Skin epidermis (tissue), 12 donors: ENCODE measurements around the gene CELSR2.
A peak's percentile ranks its signal among the peaks of the same experiment; 100 is the strongest.
"Not testable (repeated sequence)": the region's sequence is repeated elsewhere in the genome, so short reads cannot be mapped to it uniquely, and the experiment has no call there.

Experiments used
- H3K27ac ChIP-seq, 21 experiments: fragments of 200-600 bp; sonication (generic) in 11 of 21; one replicate each; pipeline ENCODE4 v1.5.0; 2020; ENCODE audit warnings: mild to moderate bottlenecking in 3 of 21, inconsistent platforms in 2 of 21, moderate library complexity in 2 of 21
- H3K4me3 ChIP-seq, 7 experiments: fragments of 200-600 bp; sonication (generic) in 2 of 7; one replicate each; pipeline ENCODE4 v1.5.0; 2020; ENCODE audit warnings: inconsistent platforms in 2 of 7, mild to moderate bottlenecking in 2 of 7, moderate library complexity in 1 of 7

CELSR2 gene

DNA sequence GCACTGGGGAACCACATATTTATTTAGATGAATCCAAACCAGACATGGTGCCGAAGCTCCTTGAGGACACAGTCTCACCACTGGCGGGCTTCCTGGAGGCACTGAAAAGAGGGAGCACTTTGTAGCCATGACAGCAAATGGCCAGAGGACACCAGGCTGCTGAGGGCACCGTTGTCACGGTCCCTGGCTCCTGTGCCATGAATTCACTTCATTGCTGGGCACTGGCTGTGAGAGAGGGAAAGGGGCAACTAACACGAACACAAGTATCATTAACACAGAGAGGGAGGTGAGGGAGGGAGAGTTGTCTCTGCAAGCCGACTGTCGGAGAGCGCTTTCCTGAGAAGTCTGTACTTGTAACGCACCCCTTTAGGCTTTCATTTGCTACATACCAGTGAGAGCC is 43.0 kb downstream of the CELSR2 start:
- H3K4me3 ChIP-seq: no peak overlapping the region

DNA sequence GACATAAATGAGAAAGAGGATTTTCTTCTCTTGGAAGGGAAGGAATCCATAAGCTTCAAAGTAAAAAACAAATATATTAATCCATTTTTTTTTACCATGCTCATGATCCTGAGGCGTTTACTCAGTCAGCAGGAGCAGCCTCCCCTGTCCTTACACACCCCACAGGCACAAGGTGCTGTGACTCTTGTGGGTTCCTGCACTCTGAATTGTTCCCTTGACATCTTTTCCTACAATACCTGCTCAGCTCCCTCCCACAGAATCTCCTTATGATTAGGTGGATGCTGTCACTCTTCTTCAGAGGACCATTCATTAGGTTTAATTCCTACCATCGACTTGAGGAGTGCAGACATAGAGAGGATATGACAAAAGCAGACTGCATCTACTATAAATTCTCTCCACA is 43.7 kb downstream of the CELSR2 start:
- Histone ChIP-seq H3K4me3 (no peak overlapping the region), H3K27ac (no peak overlapping the region)

More for the DNA sequence above, 43.0 kb downstream of the CELSR2 start:
- H3K27ac ChIP-seq: no peak overlapping the region

DNA sequence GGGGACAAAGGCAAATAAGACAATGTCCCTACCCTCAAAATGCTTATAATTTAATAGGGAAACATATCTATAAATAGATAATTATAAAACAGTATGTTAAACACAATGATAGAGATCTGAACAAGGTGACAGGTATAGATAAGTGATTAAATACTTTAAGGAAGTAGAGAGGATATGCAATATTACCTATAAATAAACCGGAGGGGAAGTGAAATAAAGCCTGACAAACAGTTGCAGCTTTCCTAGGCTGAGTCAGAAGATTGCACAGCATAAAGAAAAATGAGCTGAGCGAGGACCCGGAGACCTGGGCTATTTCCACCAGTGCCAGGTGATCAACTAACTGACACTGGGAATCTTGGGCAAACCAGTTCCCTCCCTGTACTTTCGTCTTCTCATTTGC is 45.1 kb downstream of the CELSR2 start:
- no peak overlapping the region for H3K4me3 ChIP-seq
- H3K27ac ChIP-seq: no peak overlapping the region

DNA sequence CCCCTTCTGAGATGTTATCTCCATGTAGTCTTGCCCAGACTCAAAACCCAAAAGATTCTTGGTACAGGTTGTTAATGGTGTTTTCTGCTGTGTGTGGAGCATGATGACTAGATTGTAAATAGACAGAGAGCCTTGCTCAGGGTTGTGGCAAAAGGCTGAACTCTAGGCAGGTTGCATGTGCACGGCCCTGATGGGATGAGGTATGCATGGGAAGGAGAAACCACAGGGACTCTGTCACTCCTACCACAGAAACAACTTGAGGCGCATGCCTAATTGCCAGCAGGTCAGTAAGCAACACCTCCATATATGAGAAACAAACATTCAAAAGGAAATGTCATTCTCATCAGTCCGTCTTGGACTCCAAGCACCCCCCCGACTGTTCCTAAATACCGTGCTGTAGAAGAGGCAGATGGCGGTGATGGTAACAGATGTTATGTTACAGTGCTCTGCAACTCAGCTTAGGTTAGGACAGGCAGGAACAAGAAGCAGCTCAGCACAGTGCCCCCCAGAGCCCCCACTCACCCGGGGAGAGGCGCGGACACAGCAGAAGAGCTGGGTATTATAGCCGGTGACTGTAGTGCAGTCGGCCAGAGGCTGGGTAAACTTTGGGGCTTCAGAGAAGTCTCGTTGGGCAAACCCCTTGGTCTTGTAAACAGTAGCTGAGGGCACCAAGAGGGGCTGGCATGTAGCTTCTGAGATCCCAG is 46.5 kb downstream of the CELSR2 start:
- H3K27ac ChIP-seq: no peak overlapping the region

DNA sequence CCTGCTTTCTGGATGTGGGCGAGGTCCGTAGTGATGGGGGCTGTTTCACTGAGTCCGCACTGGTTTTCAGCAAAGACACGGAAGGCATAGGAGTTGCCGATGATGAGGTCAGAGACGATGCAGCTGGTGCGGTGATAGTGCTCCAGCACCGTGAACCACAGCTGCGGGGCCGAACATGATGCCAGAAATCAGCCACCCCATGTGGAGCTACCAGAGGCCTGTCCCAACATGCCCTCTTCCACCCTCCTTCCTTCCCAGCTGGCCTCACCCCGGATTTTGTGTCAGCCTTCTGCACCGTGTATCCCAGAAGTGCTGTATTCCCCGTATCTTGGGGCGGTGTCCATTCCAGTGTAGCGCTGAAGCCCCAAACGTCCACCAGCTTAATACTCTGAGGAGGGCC is 47.4 kb downstream of the CELSR2 start:
- H3K27ac ChIP-seq: no peak overlapping the region
- no peak overlapping the region for H3K4me3 ChIP-seq

More for the DNA sequence above, 46.5 kb downstream of the CELSR2 start:
- H3K4me3 ChIP-seq: no peak overlapping the region

DNA sequence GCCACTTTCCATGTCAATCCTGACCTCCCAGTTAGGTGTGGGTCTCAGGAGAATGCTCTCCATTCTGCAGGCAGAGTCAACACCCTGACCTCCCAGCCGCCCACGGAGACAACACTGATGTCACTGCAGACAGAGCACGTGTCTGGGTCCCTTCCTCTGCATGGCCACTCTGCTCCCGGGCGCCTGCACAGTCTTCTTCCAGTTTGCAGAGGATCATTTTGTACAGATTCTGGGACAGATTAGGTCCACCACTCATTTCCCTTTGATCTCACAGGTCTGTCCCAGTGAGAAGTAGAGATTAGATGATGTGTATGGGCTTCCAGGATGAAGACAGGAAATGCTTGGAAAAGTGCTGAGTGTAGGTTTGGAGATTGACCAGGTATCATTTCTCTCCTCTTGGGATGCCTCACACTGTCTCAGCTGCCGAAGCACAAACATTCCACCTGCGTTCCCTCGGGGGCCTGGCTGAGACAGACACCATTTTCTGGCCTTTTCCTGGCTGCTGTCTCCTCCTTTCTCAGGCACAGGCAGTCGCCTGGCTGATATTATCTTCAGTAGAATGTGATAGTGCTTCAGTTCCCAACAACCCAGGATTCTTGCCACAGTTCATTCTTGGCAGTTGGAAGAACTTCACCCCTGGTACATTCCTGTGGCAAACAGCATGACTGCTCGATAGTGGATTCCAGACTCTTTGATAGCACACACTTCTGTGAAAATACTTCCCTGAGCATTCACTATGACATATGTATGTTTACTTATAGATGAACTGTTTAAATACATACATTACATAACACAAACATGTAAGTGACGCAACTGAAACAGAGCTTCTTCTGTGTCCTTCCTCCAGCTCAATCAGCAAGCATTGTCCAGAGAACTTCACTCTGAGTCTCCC is 49.6 kb downstream of the CELSR2 start:
- no peak overlapping the region for H3K4me3 ChIP-seq
- peak overlapping the region in 5 of 21 experiments; percentile 9 to 36 (median 25) for H3K27ac ChIP-seq

DNA sequence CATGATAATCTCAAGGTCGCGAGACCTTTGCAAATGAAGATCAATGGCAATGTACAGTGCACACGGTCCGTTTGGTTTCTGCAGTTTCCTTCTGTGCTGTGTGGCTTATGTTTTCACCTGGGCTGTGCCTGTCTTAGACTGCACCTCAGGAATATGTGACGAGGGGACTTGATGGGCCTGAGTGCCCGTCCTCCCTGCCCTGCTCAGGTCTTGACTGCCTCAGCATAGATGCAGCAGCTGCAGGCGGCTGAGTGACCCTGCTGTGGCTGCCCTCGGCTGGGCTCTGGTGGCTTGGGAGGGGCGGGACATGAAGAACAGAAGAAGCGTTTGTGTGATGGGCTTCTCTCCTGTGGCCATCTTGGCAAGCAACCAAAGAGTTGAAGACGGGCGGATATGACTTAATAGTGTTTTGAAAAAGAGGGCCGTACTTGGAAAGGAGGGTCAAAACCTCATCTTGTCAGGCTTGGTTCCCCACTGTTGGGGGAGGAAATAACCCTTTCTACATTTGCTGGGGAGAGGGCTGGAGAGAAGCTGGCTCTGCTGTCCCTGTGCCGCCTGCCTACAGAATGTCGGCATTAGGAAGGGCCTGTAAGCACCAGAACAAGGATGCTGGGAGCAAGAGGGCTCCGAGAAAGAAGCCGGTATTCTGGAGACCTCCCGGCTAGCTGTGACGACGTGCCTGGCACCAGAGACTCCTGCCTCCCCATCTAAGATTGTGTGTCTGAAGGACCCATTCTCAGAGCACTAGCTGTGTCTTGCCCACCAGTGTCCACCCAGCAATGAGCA is 50.4 kb downstream of the CELSR2 start:
- Histone ChIP-seq H3K27ac (peak overlapping the region in 4 of 21 experiments; percentile 25 to 36 (median 28)), H3K4me3 (no peak overlapping the region)

DNA sequence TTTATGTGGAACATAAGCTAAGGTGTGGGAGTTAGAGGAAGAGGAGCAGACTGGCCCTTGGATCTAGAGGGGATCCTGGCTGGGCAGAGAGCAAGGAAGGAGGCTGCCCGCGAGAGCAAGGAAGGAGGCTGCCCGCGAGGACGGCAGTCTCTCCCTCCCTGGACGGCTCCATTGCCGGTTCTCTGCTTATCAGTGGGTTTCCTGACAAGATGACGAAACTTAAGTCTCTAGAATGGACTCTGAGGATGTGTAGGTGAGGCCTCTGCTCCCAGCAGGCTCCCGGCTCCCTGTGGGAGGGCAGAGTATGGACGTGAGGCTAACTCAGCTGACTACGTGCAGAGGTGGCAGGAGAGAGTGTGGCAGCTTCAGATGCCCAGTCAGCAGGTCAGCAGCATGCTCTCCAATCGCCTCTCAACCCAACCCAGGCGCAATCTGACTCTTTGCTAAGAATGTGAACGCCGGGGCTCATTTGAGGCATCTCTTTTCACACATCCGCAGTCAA is 51.4 kb downstream of the CELSR2 start:
- no peak overlapping the region for H3K27ac ChIP-seq
- no peak overlapping the region for H3K4me3 ChIP-seq

DNA sequence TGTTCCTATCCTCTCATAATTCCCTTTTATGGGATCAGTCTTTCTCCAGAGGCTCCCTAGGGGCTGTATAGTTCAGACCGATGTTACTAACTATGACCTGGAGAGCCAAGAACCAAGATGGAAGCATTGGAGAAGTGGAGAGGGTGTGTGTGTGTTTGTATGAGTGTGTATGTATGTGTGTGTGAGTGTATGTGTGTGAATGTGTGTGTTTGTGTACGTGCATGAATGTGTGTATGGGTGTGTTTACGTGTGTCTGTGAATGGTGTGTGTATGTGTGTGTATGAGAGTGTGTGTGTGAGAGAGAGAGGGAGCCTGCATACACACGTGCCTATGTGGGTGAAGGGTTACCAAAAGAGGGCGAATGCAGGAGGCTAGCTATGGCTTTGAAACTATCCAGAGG is 52.5 kb downstream of the CELSR2 start:
- no peak overlapping the region for H3K27ac ChIP-seq
- no peak overlapping the region for H3K4me3 ChIP-seq

DNA sequence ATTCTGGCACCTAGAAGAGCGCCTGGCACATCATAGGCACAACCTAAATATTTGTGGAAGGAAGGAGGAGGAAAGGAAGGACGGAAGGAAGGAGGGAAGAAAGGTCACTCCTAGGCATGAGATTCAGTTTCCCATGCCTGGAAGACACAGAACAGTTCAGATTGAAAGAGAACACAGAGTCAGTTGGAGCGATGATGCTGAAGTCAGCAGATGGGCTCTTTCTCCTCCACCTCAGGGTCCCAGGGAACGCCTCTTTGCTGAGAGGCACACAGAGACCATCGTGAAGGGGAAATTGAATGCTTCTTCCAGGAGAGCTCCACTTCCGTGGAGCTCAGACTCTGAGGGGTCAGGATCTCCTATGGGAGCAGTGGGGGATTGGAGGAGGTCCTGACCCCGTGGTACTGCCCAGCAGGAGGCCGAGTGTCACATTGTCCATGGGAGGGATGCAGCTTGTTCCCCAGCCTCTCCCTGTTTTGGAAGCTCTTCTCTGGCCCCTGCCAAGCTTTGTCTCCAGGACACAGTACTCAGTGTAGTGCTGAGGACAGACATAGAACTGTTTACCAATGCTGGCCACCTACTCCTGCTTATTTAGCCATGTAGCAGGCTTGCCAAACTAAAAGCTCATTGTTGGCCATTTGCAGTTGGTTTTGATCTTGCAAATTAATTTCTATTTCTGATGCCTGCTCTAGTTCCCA is 55.0 kb downstream of the CELSR2 start:
- no peak overlapping the region for H3K4me3 ChIP-seq
- H3K27ac ChIP-seq: no peak overlapping the region

DNA sequence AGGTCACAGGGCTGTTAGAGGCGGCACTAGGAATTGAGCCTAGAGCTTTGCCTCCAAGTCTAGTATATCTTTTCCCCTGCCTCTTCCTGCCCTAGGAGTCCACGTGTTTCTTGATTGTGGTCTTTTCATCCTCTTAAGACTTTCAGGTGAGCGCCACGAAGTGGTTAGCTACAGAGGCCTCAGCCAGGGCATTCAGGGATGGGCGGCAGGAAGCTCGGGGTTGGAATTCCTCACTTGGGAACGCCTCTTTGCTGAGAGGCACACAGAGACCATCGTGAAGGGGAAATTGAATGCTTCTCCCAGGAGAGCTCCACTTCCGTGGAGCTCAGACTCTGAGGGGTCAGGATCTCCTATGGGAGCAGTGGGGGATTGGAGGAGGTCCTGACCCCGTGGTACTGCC is 56.7 kb downstream of the CELSR2 start:
- H3K4me3 ChIP-seq, H3K27ac ChIP-seq: not testable (repeated sequence)

DNA sequence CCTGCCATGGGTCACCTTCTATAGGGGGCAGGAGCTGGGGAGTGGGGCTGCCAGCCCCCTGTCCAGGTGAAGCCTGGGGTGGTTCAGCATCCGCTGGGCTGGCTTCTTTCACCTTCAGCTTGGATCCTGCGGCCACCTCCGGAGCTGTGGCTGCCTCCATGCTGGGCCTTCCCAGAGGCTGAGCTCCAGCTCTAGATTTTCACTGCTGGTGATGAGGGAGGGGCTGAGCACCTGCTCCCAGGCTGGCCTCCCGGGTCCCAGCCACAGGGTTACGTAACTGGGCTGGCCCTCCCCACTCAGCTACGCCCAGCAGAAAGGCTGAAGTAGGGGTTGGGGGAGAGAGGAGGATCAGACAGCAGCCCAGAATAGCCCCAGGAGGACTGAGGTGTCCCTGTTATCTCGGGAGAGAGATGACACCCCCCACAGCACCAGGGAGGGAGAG is 57.5 kb downstream of the CELSR2 start, which contains the start of gene MYBPHL:
TSS of gene MYBPHL (minus strand) at position 180 of the 442 bp plus-strand sequence. CDS start at position 160, 20 bp downstream.
- H3K27ac ChIP-seq: no peak within 1 kb of the TSS
- no peak within 1 kb of the TSS for H3K4me3 ChIP-seq

DNA sequence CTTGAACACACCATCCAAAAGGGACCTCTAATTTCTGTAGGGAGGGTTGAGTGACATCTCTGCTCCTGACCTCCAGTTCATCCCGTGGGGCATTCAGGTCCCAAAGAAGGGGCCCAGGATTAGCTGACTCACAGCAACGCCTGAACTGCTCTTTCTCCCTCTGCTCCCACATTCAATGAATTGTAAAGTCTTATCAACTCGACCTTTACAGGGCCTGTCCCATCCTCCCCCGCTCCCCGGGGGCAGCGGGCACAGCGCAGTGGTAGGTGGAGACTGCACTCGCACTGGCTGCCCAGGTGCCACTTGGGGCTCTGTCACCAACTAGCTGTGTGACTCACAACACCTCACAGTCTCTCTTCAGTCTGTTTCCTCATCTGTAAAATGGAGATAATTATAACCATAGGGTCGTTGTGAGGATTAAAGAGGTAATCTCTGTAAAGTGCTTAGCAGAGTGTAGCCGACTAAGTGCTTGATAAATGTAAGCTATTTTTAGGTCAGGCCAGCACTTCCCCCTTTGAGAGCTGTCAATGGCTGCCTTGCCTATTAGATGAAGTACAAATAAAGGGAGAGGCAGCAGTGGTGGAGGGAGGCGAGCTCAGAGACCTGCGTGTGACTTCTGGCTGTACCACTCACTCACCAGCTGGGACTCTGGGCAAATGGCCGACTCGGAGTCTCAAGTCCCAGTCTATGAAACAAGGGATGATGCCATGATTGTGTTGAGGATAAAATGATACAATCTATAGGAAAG is 58.1 kb downstream of the CELSR2 start:
- Histone ChIP-seq H3K27ac (no peak overlapping the region), H3K4me3 (no peak overlapping the region)

DNA sequence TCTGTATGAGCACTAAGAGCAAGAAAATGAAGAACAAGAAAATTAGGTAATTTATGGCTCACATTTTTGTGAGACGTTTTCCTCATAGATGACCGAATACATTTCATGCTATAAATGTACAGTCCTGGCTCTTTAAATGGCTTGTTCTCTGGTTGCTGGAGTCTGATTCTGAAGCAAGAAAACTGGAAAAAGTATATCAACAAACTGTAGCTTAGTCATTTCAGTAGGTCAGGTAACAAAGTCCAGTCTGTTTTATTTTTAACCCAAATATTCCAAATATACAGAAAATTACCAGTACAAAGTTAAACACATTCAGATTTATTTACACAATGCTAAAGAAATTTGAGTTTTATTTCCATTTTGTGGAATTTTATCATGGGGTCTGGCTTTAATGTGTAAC is 60.0 kb downstream of the CELSR2 start:
- H3K4me3 ChIP-seq: no peak overlapping the region
- no peak overlapping the region for H3K27ac ChIP-seq

DNA sequence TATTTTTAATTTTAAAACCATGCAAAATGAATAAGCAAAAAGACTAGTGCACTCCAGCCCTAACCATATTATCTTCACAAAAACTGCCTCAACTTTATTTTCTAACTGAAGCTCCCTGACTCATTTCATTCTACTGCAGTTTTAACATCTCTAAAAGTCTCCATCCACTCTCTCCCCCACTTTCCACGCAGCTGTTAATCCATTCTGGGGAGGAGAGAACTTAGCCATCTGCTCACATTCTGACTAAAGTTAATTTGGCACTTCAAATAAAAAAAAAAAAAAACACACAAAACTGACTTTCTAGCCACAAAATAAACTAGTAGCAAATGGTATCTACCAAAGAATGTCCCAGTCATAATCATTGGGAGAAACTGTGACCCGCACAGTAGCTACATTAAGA is 62.9 kb downstream of the CELSR2 start:
- H3K27ac ChIP-seq: no peak overlapping the region

DNA sequence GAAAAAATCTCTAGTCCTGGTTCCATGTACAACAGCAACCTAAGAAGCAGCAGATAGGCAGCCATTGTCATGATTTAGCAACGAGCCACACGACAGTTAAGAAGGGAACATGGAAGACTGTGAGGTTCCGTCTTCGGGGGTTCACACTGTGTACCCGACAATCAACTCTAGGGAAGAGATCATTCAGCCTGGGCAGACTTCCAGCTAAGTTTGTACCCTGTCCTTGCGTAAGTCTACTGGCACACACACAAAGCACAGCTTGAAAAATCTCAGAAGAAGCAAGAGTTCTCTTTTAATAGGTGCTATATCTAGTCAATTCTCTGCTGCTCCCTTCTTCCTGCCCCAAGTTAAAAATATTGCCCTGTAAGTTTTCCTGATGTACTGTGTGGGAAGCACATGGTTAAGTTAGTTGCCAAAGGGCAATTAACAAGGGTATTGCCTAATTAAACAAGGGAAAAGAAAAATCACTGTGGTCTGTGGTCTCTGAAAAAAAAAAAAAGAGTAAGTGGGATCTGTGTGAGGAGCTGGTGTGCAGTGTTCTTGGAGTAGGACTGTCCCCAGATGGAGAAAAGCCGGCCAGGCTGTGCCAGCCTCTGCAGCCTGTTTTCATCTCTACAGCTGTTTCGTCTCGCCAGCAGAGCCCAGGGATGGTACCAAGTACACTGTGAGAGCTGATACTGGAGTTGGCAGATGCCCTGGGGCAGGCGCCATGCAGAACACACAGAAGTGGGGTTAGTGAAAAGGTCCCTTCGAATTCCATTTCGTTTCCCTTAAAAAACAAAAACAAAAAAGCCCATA is 63.8 kb downstream of the CELSR2 start:
- Histone ChIP-seq H3K4me3 (no peak overlapping the region), H3K27ac (no peak overlapping the region)

More for the DNA sequence above, 62.9 kb downstream of the CELSR2 start:
- H3K4me3 ChIP-seq: no peak overlapping the region

DNA sequence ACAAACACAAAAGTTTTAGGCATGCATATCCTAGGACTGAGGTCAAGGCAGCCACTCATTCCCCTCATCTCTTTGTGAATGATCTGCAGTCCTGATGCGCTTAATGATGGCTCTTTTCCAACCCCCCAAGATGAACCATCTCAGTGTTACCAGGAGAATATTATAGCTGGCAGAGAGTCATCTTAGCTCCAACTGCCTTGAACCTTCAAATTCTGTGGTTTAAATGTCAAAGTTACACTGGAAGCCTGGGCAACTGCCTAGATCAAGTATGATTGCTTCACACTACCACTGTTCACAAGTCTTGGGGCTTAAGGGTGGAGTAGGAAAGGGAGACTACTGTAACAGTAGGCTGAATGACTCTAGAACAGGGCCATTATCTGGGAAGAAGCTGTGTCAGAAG is 65.5 kb downstream of the CELSR2 start:
- H3K4me3 ChIP-seq: no peak overlapping the region
- no peak overlapping the region for H3K27ac ChIP-seq

DNA sequence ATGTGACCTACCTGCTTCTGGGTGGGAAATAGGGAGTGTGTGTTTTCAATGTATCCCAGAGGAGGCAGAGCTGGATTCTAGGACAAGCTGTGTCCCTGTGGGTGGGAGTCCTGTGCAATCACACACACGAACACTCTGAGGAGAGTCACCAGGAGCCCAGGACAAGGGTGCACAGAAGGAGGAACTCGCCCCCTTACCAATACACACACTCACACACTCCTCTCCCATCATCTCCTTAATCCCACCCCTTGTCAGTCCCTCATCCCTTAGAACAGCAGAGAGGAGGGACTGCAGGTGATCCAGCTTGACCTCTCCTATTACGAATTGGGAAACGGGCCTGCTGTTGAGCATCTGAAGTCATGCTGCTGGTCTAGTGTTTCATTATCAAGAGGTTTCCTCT is 65.9 kb downstream of the CELSR2 start:
- H3K27ac ChIP-seq: no peak overlapping the region

More for the DNA sequence above, 65.9 kb downstream of the CELSR2 start:
- H3K4me3 ChIP-seq: no peak overlapping the region
